Fibroblast of skin of scalp (primary cell): ENCODE results near the gene REEP5.
"Not testable (repeated sequence)": the region's sequence is repeated elsewhere in the genome, so short reads cannot be mapped to it uniquely, and the experiment has no call there.

Source experiments
- DNase-seq: peaks from one replicate; pipeline ENCODE4 v3.0.0-alpha.2; 2013

The REEP5 gene

GRCh38 chr5:112883192-112883591 is 38.8 kb downstream of the REEP5 start:
- no peak for DNase-seq

- no peak for DNase-seq
Observed at GRCh38 chr5:112880219-112880964, 41.6 kb downstream of the REEP5 start.

- DNase-seq, result no peak
Observed at GRCh38 chr5:112878760-112879159, 43.3 kb downstream of the REEP5 start.

GRCh38 chr5:112878101-112878500 is 43.9 kb downstream of the REEP5 start:
- DNase-seq, result no peak

GRCh38 chr5:112876362-112876761 is 45.7 kb downstream of the REEP5 start:
- no peak for DNase-seq

- DNase-seq, result no peak
Observed at GRCh38 chr5:112870966-112871365, 51.1 kb downstream of the REEP5 start.

- no peak for DNase-seq
Observed at GRCh38 chr5:112869948-112870347, 52.1 kb downstream of the REEP5 start.

GRCh38 chr5:112867411-112867810 is 54.6 kb downstream of the REEP5 start:
- no peak for DNase-seq

GRCh38 chr5:112866739-112867138 is 55.3 kb downstream of the REEP5 start:
- no peak for DNase-seq

- no peak for DNase-seq
Observed at GRCh38 chr5:112865128-112865527, 56.9 kb downstream of the REEP5 start.

- no peak for DNase-seq
Observed at GRCh38 chr5:112863549-112863948, 58.5 kb downstream of the REEP5 start.

GRCh38 chr5:112862085-112862484 is 59.9 kb downstream of the REEP5 start:
- DNase-seq, result no peak

- DNase-seq, result no peak
Observed at GRCh38 chr5:112861638-112861985, 60.4 kb downstream of the REEP5 start.

GRCh38 chr5:112860929-112861637 is 60.9 kb downstream of the REEP5 start, which contains the start of gene SRP19:
Gene SRP19 (plus strand): TSS chr5:112861287. CDS start chr5:112861377, 90 bp downstream.
- DNase-seq, result peak; percentile 98

GRCh38 chr5:112860571-112860928 is 61.5 kb downstream of the REEP5 start:
- DNase-seq, result not testable (repeated sequence)

- DNase-seq, result no peak
Observed at GRCh38 chr5:112857866-112858265, 64.2 kb downstream of the REEP5 start.

- no peak for DNase-seq
Observed at GRCh38 chr5:112854651-112855050, 67.4 kb downstream of the REEP5 start.

- no peak for DNase-seq
Observed at GRCh38 chr5:112849912-112850311, 72.1 kb downstream of the REEP5 start.

- peak; percentile 72 for DNase-seq
Observed at GRCh38 chr5:112848116-112848811, 73.8 kb downstream of the REEP5 start.

GRCh38 chr5:112847306-112847705 is 74.7 kb downstream of the REEP5 start:
- no peak for DNase-seq

GRCh38 chr5:112846556-112846955 is 75.5 kb downstream of the REEP5 start:
- DNase-seq, result no peak

GRCh38 chr5:112844489-112844888 is 77.5 kb downstream of the REEP5 start:
- no peak for DNase-seq

GRCh38 chr5:112833971-112834370 is 88.1 kb downstream of the REEP5 start:
- DNase-seq, result no peak

GRCh38 chr5:112830378-112830777 is 91.6 kb downstream of the REEP5 start:
- DNase-seq, result no peak
